BLaER1 (cell line): ENCODE data around the gene LCP2.
A peak's percentile ranks its signal among the peaks of the same experiment; 100 is the strongest.

Experiments
- H3K27ac ChIP-seq: shearing (Covaris generic); formaldehyde crosslinking; 2 replicates; pipeline ENCODE4 v1.8.1; 2022
- H3K27me3 ChIP-seq: shearing (Covaris generic); formaldehyde crosslinking; 2 replicates; pipeline ENCODE4 v1.8.1; 2022
- H3K36me3 ChIP-seq: shearing (Covaris generic); formaldehyde crosslinking; 2 replicates; pipeline ENCODE4 v1.8.1; 2022
- H3K4me1 ChIP-seq: shearing (Covaris generic); formaldehyde crosslinking; 2 replicates; pipeline ENCODE4 v1.8.1; 2022
- H3K4me2 ChIP-seq: shearing (Covaris generic); formaldehyde crosslinking; 2 replicates; pipeline ENCODE4 v1.8.1; 2022
- H3K4me3 ChIP-seq: shearing (Covaris generic); formaldehyde crosslinking; 2 replicates; pipeline ENCODE4 v1.8.1; 2022
- H3K9ac ChIP-seq: shearing (Covaris generic); formaldehyde crosslinking; 2 replicates; pipeline ENCODE4 v1.8.1; 2022
- H3K9me3 ChIP-seq: shearing (Covaris generic); formaldehyde crosslinking; 2 replicates; pipeline ENCODE4 v1.8.1; 2022
- H4K20me1 ChIP-seq: shearing (Covaris generic); formaldehyde crosslinking; 2 replicates; pipeline ENCODE4 v1.8.1; 2022
- Cebpa-rat ChIP-seq: shearing (Covaris generic); IDR thresholded peaks from 2 replicates; pipeline ENCODE4 v1.8.1; 2022

Gene LCP2

DNA sequence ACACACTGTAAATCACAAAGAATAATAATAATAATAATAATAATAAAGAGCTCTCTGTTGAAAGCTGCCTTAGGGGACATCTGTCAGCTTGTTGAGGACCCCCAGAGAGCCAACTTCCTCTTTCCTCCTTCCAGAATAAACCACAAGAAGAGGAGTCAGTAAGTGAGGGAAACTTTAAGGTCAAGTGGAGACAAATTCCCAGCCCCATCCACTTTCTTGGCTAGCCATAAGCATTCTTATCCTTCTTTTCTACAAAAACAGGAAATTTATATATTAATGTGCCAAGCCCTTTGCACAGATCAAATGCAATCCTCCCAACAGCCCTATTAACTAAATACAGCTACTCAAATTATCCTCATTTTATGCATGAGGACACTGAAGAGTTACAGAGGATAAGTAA is 74.2 kb downstream of the LCP2 start:
- H3K36me3 ChIP-seq, result no peaks in the 10 kb centered on the region
- no peak overlapping the region for H3K4me3 ChIP-seq
- H4K20me1 ChIP-seq, result no peaks in the 10 kb centered on the region
- H3K4me2 ChIP-seq, result peak overlapping the region; percentile 21; the same call in 1 of the 2 replicates
- H3K27me3 ChIP-seq, result no peaks in the 10 kb centered on the region
- H3K27ac ChIP-seq, result no peak overlapping the region
- H3K9me3 ChIP-seq, result no peaks in the 10 kb centered on the region
- H3K4me1 ChIP-seq, result peaks cover 21% of the 10 kb centered on the region
- TF ChIP-seq Cebpa-rat, result no peak
- no peak overlapping the region for H3K9ac ChIP-seq

GRCh38 chr5:170221327-170221741 is 76.2 kb downstream of the LCP2 start:
- H3K4me1 ChIP-seq, result peaks cover 21% of the 10 kb centered on the region
- no peaks in the 10 kb centered on the region for H3K27me3 ChIP-seq
- no peak overlapping the region for H3K27ac ChIP-seq
- H3K9ac ChIP-seq, result no peak overlapping the region
- no peak overlapping the region for H3K4me3 ChIP-seq
- TF ChIP-seq Cebpa-rat, result no peak
- H3K9me3 ChIP-seq, result no peaks in the 10 kb centered on the region
- H3K36me3 ChIP-seq, result no peaks in the 10 kb centered on the region
- no peaks in the 10 kb centered on the region for H4K20me1 ChIP-seq
- no peak overlapping the region for H3K4me2 ChIP-seq

DNA sequence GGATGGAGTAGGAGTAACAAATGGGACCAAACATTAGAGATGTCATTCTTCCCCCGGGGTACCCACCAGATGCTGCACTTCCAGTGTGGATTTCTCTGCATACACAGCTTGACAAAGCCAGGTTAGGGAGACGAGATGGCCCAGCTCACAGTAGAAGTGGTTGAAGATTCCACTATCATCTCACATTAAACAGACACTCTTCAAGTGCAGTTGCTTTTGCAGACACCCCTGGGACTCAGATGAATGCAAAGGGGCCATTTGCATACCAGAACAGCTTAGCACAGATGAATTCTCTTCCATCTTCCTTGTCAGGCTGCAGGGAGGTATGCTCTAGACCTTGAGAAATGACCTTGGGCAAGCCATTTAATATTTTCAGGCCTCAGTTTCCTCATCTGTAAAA is 77.4 kb downstream of the LCP2 start:
- Histone ChIP-seq H3K4me3 (no peak overlapping the region), H3K27me3 (no peaks in the 10 kb centered on the region), H3K4me2 (no peak overlapping the region), H3K9ac (no peak overlapping the region), H3K36me3 (no peaks in the 10 kb centered on the region), H3K4me1 (peaks cover 26% of the 10 kb centered on the region), H4K20me1 (no peaks in the 10 kb centered on the region), H3K9me3 (no peaks in the 10 kb centered on the region), H3K27ac (no peak overlapping the region)
- TF ChIP-seq Cebpa-rat, result no peak

DNA sequence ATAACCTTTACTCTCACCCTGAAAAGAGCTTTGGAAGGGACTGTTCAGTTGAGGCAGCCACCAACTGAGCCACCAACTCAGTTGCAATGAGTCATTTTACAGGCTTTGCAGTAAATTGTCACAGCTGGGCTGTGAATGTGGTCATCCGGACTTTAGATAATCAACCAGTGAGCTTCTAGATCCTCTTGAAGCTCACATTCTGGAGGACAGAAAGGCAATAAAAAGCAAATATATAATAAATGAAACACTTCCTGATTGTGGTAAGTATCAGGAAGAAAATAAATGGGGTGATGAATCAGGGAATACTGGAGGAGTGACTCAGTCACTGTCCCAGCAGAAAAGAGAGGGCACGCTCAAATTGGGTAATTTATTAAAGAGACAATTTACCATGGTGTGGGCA is 78.0 kb downstream of the LCP2 start:
- H3K9ac ChIP-seq, result no peak overlapping the region
- H3K4me3 ChIP-seq, result no peak overlapping the region
- H3K9me3 ChIP-seq, result no peaks in the 10 kb centered on the region
- H4K20me1 ChIP-seq, result no peaks in the 10 kb centered on the region
- H3K27me3 ChIP-seq, result no peaks in the 10 kb centered on the region
- H3K4me2 ChIP-seq, result no peak overlapping the region
- H3K36me3 ChIP-seq, result no peaks in the 10 kb centered on the region
- no peak for TF ChIP-seq Cebpa-rat
- peaks cover 26% of the 10 kb centered on the region for H3K4me1 ChIP-seq
- no peak overlapping the region for H3K27ac ChIP-seq

GRCh38 chr5:170218726-170219125 is 78.9 kb downstream of the LCP2 start:
- Histone ChIP-seq H3K9ac (no peak overlapping the region), H3K27me3 (no peaks in the 10 kb centered on the region), H3K4me1 (peaks cover 26% of the 10 kb centered on the region), H3K36me3 (no peaks in the 10 kb centered on the region), H4K20me1 (no peaks in the 10 kb centered on the region), H3K27ac (no peak overlapping the region), H3K9me3 (no peaks in the 10 kb centered on the region), H3K4me2 (no peak overlapping the region), H3K4me3 (no peak overlapping the region)
- no peak for TF ChIP-seq Cebpa-rat

DNA sequence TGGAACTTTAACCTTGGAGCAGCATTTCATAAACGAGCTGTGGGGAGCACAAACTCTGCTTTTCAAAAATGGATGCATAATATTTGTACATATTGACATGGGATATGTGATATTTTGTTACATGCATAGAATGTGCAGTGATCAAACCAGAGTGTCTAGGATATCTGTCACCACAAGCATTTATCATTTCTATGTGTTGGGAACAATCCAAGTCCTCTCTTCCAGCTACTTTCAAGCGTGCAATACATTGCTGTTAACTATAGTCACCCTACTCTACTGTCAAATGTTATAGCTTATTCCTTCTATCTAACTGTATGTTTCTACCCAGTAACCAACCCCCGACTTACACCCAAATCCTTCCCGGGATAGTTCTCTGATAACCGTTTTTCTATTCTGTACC is 79.7 kb downstream of the LCP2 start:
- Histone ChIP-seq H3K4me3 (no peak overlapping the region), H3K9me3 (no peaks in the 10 kb centered on the region), H3K9ac (no peak overlapping the region), H4K20me1 (no peaks in the 10 kb centered on the region), H3K27me3 (no peaks in the 10 kb centered on the region), H3K4me1 (peaks cover 17% of the 10 kb centered on the region), H3K4me2 (no peak overlapping the region), H3K27ac (no peak overlapping the region), H3K36me3 (no peaks in the 10 kb centered on the region)
- TF ChIP-seq Cebpa-rat, result no peak

GRCh38 chr5:170216257-170216864 is 81.2 kb downstream of the LCP2 start:
- Histone ChIP-seq H3K36me3 (no peaks in the 10 kb centered on the region), H3K9me3 (no peaks in the 10 kb centered on the region), H4K20me1 (no peaks in the 10 kb centered on the region), H3K27me3 (no peaks in the 10 kb centered on the region), H3K27ac (no peak overlapping the region), H3K4me3 (no peak overlapping the region), H3K9ac (no peak overlapping the region), H3K4me1 (peaks cover 15% of the 10 kb centered on the region), H3K4me2 (peak overlapping the region; percentile 21)
- no peak for TF ChIP-seq Cebpa-rat

- Histone ChIP-seq H3K4me2 (no peak overlapping the region), H3K4me1 (peaks cover 5% of the 10 kb centered on the region), H3K9ac (no peak overlapping the region), H3K9me3 (no peaks in the 10 kb centered on the region), H3K4me3 (no peak overlapping the region), H4K20me1 (no peaks in the 10 kb centered on the region), H3K27me3 (no peaks in the 10 kb centered on the region), H3K36me3 (no peaks in the 10 kb centered on the region), H3K27ac (no peak overlapping the region)
- no peak for TF ChIP-seq Cebpa-rat
These were observed 85.8 kb downstream of the LCP2 start for GRCh38 chr5:170211575-170212334.

GRCh38 chr5:170206958-170207357 is 90.6 kb downstream of the LCP2 start:
- Histone ChIP-seq H3K36me3 (no peaks in the 10 kb centered on the region), H3K27me3 (no peaks in the 10 kb centered on the region), H3K9ac (no peak overlapping the region)

GRCh38 chr5:170206216-170206615 is 91.4 kb downstream of the LCP2 start:
- no peak overlapping the region for H3K4me3 ChIP-seq
- H3K27me3 ChIP-seq, result no peaks in the 10 kb centered on the region
- no peaks in the 10 kb centered on the region for H3K36me3 ChIP-seq
- no peak overlapping the region for H3K27ac ChIP-seq
- no peaks in the 10 kb centered on the region for H3K9me3 ChIP-seq
- no peak for TF ChIP-seq Cebpa-rat
- H4K20me1 ChIP-seq, result no peaks in the 10 kb centered on the region
- H3K4me2 ChIP-seq, result no peak overlapping the region
- H3K4me1 ChIP-seq, result no peaks in the 10 kb centered on the region
- H3K9ac ChIP-seq, result no peak overlapping the region

More at GRCh38 chr5:170206958-170207357, 90.6 kb downstream of the LCP2 start:
- Histone ChIP-seq H3K4me1 (no peaks in the 10 kb centered on the region), H3K27ac (no peak overlapping the region), H3K4me3 (no peak overlapping the region), H3K4me2 (no peak overlapping the region), H3K9me3 (no peaks in the 10 kb centered on the region), H4K20me1 (no peaks in the 10 kb centered on the region)
- no peak for TF ChIP-seq Cebpa-rat
